ENCODE measurements around the gene NCF2.

NCF2 gene

GRCh38 chr1:183552891-183553290 lies 37.4 kb downstream of the NCF2 start:
- no peak overlapping the region for H3K4me2 ChIP-seq
- peaks cover 9 to 80% (median 18%) of the 10 kb centered on the region in 11 experiments; a peak in 17 of 22 replicates for H4K20me1 ChIP-seq
- peaks cover 92 to 100% (median 95%) of the 10 kb centered on the region in 11 experiments for H3K36me3 ChIP-seq
- no peak overlapping the region for H3K27ac ChIP-seq
- no peak overlapping the region for H3K9ac ChIP-seq
- H3K4me3 ChIP-seq, result no peak overlapping the region
- no peaks in the 10 kb centered on the region for H3K9me3 ChIP-seq (replicated peaks in 1 of 11)
- no peaks in the 10 kb centered on the region for H3K27me3 ChIP-seq
- H3K4me1 ChIP-seq, result peaks cover 7 to 23% (median 11%) of the 10 kb centered on the region in 10 experiments
- no peak for TF ChIP-seq Cebpa-rat (IDR thresholded peaks at IDR 0.05)

- TF ChIP-seq Cebpa-rat (IDR thresholded peaks at IDR 0.05), result no peak
- Histone ChIP-seq H3K9me3 (replicated peaks in 1 of 11) (no peaks in the 10 kb centered on the region), H3K4me3 (no peak overlapping the region), H3K4me1 (peaks cover 11 to 27% (median 15%) of the 10 kb centered on the region in 10 experiments), H3K27ac (no peak overlapping the region), H3K4me2 (no peak overlapping the region), H3K36me3 (peaks cover 88 to 100% (median 94%) of the 10 kb centered on the region in 11 experiments), H3K27me3 (no peaks in the 10 kb centered on the region), H4K20me1 (peaks cover 10 to 77% (median 19%) of the 10 kb centered on the region in 11 experiments; a peak in 18 of 22 replicates), H3K9ac (peak overlapping the region in 1 of 11 experiments; percentile 47; a peak in 1 of 22 replicates)
These were observed 37.8 kb downstream of the NCF2 start for GRCh38 chr1:183552441-183552840.

GRCh38 chr1:183551924-183552323 lies 38.3 kb downstream of the NCF2 start:
- no peak overlapping the region for H3K4me3 ChIP-seq
- H3K27ac ChIP-seq, result no peak overlapping the region
- H3K4me2 ChIP-seq, result no peak overlapping the region
- peaks cover 88 to 100% (median 94%) of the 10 kb centered on the region in 11 experiments for H3K36me3 ChIP-seq
- no peak for TF ChIP-seq Cebpa-rat (IDR thresholded peaks at IDR 0.05)
- H3K27me3 ChIP-seq, result no peaks in the 10 kb centered on the region
- no peaks in the 10 kb centered on the region for H3K9me3 ChIP-seq (replicated peaks in 1 of 11)
- peaks cover 16 to 32% (median 20%) of the 10 kb centered on the region in 10 experiments for H3K4me1 ChIP-seq
- H4K20me1 ChIP-seq, result peaks cover 12 to 75% (median 24%) of the 10 kb centered on the region in 11 experiments; a peak in 19 of 22 replicates
- H3K9ac ChIP-seq, result 0 out of 22 replicates have a peak overlapping the region, but pooled peaks of 1 of the 11 experiments have one; percentile 47

- Histone ChIP-seq H3K9ac (no peak overlapping the region), H4K20me1 (peaks cover 4 to 82% (median 34%) of the 10 kb centered on the region in 11 experiments; a peak in 20 of 22 replicates), H3K27ac (no peak overlapping the region), H3K4me2 (no peak overlapping the region), H3K36me3 (peaks cover 88 to 100% (median 94%) of the 10 kb centered on the region in 11 experiments), H3K4me3 (no peak overlapping the region), H3K9me3 (replicated peaks in 1 of 11) (no peaks in the 10 kb centered on the region), H3K4me1 (peaks cover 25 to 43% (median 29%) of the 10 kb centered on the region in 10 experiments), H3K27me3 (peaks cover 0 to 7% (median 0%) of the 10 kb centered on the region in 11 experiments; a peak in 2 of 22 replicates)
- no peak for TF ChIP-seq Cebpa-rat (IDR thresholded peaks at IDR 0.05)
These were observed 39.3 kb downstream of the NCF2 start for GRCh38 chr1:183550915-183551314.

GRCh38 chr1:183548116-183548515 lies 42.1 kb downstream of the NCF2 start:
- Histone ChIP-seq H3K27ac (peak overlapping the region in 2 of 11 experiments; percentile 34; a peak in 2 of 22 replicates), H4K20me1 (peaks cover 0 to 88% (median 40%) of the 10 kb centered on the region in 11 experiments; a peak in 19 of 22 replicates), H3K36me3 (peaks cover 85 to 98% (median 92%) of the 10 kb centered on the region in 11 experiments), H3K27me3 (peaks cover 0 to 11% (median 0%) of the 10 kb centered on the region in 11 experiments; a peak in 2 of 22 replicates), H3K4me2 (peak overlapping the region; percentile 36 to 57 (median 51); a peak in 21 of 22 replicates), H3K4me1 (peaks cover 25 to 42% (median 30%) of the 10 kb centered on the region in 10 experiments), H3K9ac (no peak overlapping the region), H3K9me3 (replicated peaks in 1 of 11) (no peaks in the 10 kb centered on the region), H3K4me3 (no peak overlapping the region)
- TF ChIP-seq Cebpa-rat (IDR thresholded peaks at IDR 0.05), result peak in 4 of 11 experiments; percentile 40 to 74 (median 51); a peak in 5 of 22 replicates

GRCh38 chr1:183546427-183546826 lies 43.8 kb downstream of the NCF2 start:
- peak overlapping the region in 7 of 11 experiments; percentile 16 to 57 (median 51); a peak in 10 of 22 replicates for H3K4me2 ChIP-seq
- H3K4me3 ChIP-seq, result no peak overlapping the region
- H4K20me1 ChIP-seq, result peaks cover 0 to 72% (median 35%) of the 10 kb centered on the region in 11 experiments; a peak in 17 of 22 replicates
- H3K27ac ChIP-seq, result no peak overlapping the region
- H3K9me3 ChIP-seq (replicated peaks in 1 of 11), result no peaks in the 10 kb centered on the region
- H3K27me3 ChIP-seq, result peaks cover 0 to 11% (median 0%) of the 10 kb centered on the region in 11 experiments; a peak in 2 of 22 replicates
- peaks cover 82 to 98% (median 89%) of the 10 kb centered on the region in 11 experiments for H3K36me3 ChIP-seq
- H3K4me1 ChIP-seq, result peaks cover 25 to 32% (median 29%) of the 10 kb centered on the region in 10 experiments
- H3K9ac ChIP-seq, result peak overlapping the region in 1 of 11 experiments; percentile 1; a peak in 1 of 22 replicates
- no peak for TF ChIP-seq Cebpa-rat (IDR thresholded peaks at IDR 0.05)

GRCh38 chr1:183544598-183545297 lies 45.5 kb downstream of the NCF2 start:
- H3K4me3 ChIP-seq, result no peak overlapping the region
- no peaks in the 10 kb centered on the region for H3K9me3 ChIP-seq (replicated peaks in 1 of 11)
- H3K27me3 ChIP-seq, result peaks cover 0 to 11% (median 0%) of the 10 kb centered on the region in 11 experiments; a peak in 2 of 22 replicates
- H3K36me3 ChIP-seq, result peaks cover 82 to 98% (median 89%) of the 10 kb centered on the region in 11 experiments
- H3K4me2 ChIP-seq, result no peak overlapping the region
- no peak for TF ChIP-seq Cebpa-rat (IDR thresholded peaks at IDR 0.05)
- peaks cover 25 to 32% (median 29%) of the 10 kb centered on the region in 10 experiments for H3K4me1 ChIP-seq
- H3K27ac ChIP-seq, result no peak overlapping the region
- peaks cover 0 to 56% (median 33%) of the 10 kb centered on the region in 11 experiments; a peak in 17 of 22 replicates for H4K20me1 ChIP-seq
- H3K9ac ChIP-seq, result no peak overlapping the region

- TF ChIP-seq Cebpa-rat (IDR thresholded peaks at IDR 0.05), result no peak
- no peaks in the 10 kb centered on the region for H3K9me3 ChIP-seq (replicated peaks in 1 of 11)
- no peak overlapping the region for H3K4me2 ChIP-seq
- H3K27ac ChIP-seq, result no peak overlapping the region
- H3K4me3 ChIP-seq, result no peak overlapping the region
- H4K20me1 ChIP-seq, result peaks cover 0 to 46% (median 30%) of the 10 kb centered on the region in 11 experiments; a peak in 17 of 22 replicates
- peaks cover 0 to 11% (median 0%) of the 10 kb centered on the region in 11 experiments; a peak in 2 of 22 replicates for H3K27me3 ChIP-seq
- H3K9ac ChIP-seq, result no peak overlapping the region
- peaks cover 23 to 30% (median 28%) of the 10 kb centered on the region in 10 experiments for H3K4me1 ChIP-seq
- peaks cover 82 to 98% (median 89%) of the 10 kb centered on the region in 11 experiments for H3K36me3 ChIP-seq
These were observed 46.5 kb downstream of the NCF2 start for GRCh38 chr1:183543619-183544204.

- H3K4me1 ChIP-seq, result no peaks in the 10 kb centered on the region
- no peak overlapping the region for H3K4me3 ChIP-seq
- H3K27ac ChIP-seq, result no peak overlapping the region
- H4K20me1 ChIP-seq, result no peaks in the 10 kb centered on the region; a peak in 1 of 22 replicates
- H3K9me3 ChIP-seq (replicated peaks in 1 of 11), result no peaks in the 10 kb centered on the region
- H3K27me3 ChIP-seq, result no peaks in the 10 kb centered on the region
- no peak overlapping the region for H3K4me2 ChIP-seq
- peaks cover 90 to 100% (median 99%) of the 10 kb centered on the region in 11 experiments for H3K36me3 ChIP-seq
- H3K9ac ChIP-seq, result no peak overlapping the region
- TF ChIP-seq Cebpa-rat (IDR thresholded peaks at IDR 0.05), result no peak
These were observed 52.9 kb downstream of the NCF2 start for GRCh38 chr1:183537405-183537804.
